Ovary (tissue), 9 donors: ENCODE results near the gene IMMP2L. TPM values are rescaled to one million over a fixed set of nuclear protein-coding genes. Genes with fewer than 3 reads are reported as not detected.

ENCODE experiments used
- DNase-seq, 5 donors: peaks; one replicate each; pipeline ENCODE4 v3.0.0-alpha.2; 2019 to 2020
- H3K27ac ChIP-seq, 2 donors: fragments of 200-600 bp; one replicate each; pipeline versions ENCODE4 v1.5.1 to v1.8.0; 2019 to 2022
- H3K27me3 ChIP-seq: fragments of 200-600 bp; one replicate; pipeline ENCODE4 v1.8.0; 2022
- H3K36me3 ChIP-seq: fragments of 200-600 bp; sonication (generic); one replicate; pipeline ENCODE4 v1.5.1; 2019
- H3K4me1 ChIP-seq: one replicate; pipeline ENCODE4 v1.8.1; 2013; ENCODE audit warnings: mild to moderate bottlenecking, moderate library complexity; ENCODE audit not compliant: insufficient read depth
- H3K4me3 ChIP-seq: fragments of 200-600 bp; sonication (generic); one replicate; pipeline ENCODE4 v1.5.1; 2017
- H3K9me3 ChIP-seq, 2 donors: fragments of 200-600 bp in 1 of 2; sonication (generic) in 1 of 2; one replicate each; pipeline versions ENCODE4 v1.5.1 to v1.8.1; 2013 to 2019; ENCODE audit warnings: mild to moderate bottlenecking in 1 of 2, moderate library complexity in 1 of 2
- EP300 ChIP-seq: sonication (generic); formaldehyde crosslinking; IDR thresholded peaks from one replicate; pipeline ENCODE4 v1.6.1; 2017; ENCODE audit warnings: antibody characterized with exemption
- POLR2A ChIP-seq: fragments of 450-650 bp; IDR thresholded peaks from one replicate; pipeline ENCODE4 v1.6.1; 2017; ENCODE audit warnings: antibody characterized with exemption, mild to moderate bottlenecking, moderate library complexity
- WGBS, 3 donors: extraction: QIAGEN DNeasy Blood & Tissue Kit in 1 of 3; methylation state at CpG; one replicate each; pipeline versions ENCODE4 v1.1.5 to v1.1.7; 2013 to 2017; 5-methylcytosine and 5-hydroxymethylcytosine counted together
- intact Hi-C, 4 donors: fragments of 100-400 bp; cut with DNase I; formaldehyde crosslinking; loops; one replicate each; pipeline versions ENCODE4 v1.11.0 to v1.15.1; 2022 to 2023
- polyA plus RNA-seq, 2 donors: library from polyadenylated mRNA; stranded (reverse); fragments of 200-250 nt in 1 of 2; fragments of 350-450 nt in 1 of 2; fragmentation: Illumina TruSeq in 1 of 2; extraction: RNeasy Lipid Tissue Mini Kit (QIAGEN cat#74804) in 1 of 2; gene quantifications; one replicate each; pipeline ENCODE4 v1.2.3, GENCODE V29; 2013 to 2014
- total RNA-seq, 7 donors: library from RNA; depleted of rRNA in 2 of 7; stranded (reverse); fragments of >200 nt in 2 of 7; fragmentation: NEBNext Ultra II Directional in 3 of 7; extraction: Animal tissue kit (Norgen Biotek cat#: 25700) in 3 of 7; gene quantifications; one replicate each; pipeline versions ENCODE4 v1.1.0 to v1.2.4, GENCODE V29; 2016 to 2023
- TF ChIP-seq, protein P1 (sequence below), 3 donors: fragments of 450-650 bp in 2 of 3; fragments of 200-600 bp in 1 of 3; IDR thresholded peaks; one replicate each; pipeline versions ENCODE4 v1.5.1 to v1.8.0; 2016 to 2022; ENCODE audit warnings: antibody characterized with exemption in 3 of 3, mild to moderate bottlenecking in 1 of 3
- donor health status: DM: no; HTN: no; CAD: no; lungs with moderate emphysema.
- donor health status: DM: no; HTN: no; CAD: no.
- donor health status: Bipolar disorder and iron deficiency.
- donor health status: DM: yes; HTN: yes; CAD: no.
- donor health status: DM: no; HTN: no; CAD: no.
- donor health status: DM: yes; HTN: yes; CAD: no.

Gene IMMP2L
- total and polyA plus RNA-seq, 9 donors = 19.5 to 36.9 (median 29.9) TPM

DNA sequence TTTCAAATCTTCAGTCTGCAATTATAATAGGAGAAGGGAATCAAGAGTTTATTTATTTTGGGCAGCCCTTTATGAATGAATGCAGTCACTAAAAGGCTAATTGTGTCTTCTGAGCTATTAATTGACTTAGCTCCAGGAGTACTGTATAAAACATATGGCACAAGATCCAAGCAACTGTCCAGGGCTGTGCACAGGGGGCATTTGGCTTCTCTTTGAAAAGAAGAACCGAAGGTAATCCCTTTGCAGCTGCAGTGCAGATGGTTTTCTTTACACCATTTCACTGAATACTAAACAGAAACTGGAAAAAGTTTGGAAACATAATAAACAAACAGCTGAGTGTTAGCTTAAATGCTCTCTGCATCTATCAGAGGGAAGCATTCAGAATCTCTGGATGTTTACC lies 753.9 kb downstream of the IMMP2L start:
- Histone ChIP-seq H3K4me3 (no peak overlapping the region), H3K9me3 (no peaks in the 10 kb centered on the region), H3K27me3 (no peaks in the 10 kb centered on the region), H3K27ac (no peak overlapping the region), H3K4me1 (no peaks in the 10 kb centered on the region), H3K36me3 (no peaks in the 10 kb centered on the region)
- WGBS, 3 donors = 22 to 25% (median 24%) methylated on average over 1 of the region's 1 CpG
- DNase-seq = no peak
- intact Hi-C loops = no loop called here
- TF ChIP-seq, protein P1, sequence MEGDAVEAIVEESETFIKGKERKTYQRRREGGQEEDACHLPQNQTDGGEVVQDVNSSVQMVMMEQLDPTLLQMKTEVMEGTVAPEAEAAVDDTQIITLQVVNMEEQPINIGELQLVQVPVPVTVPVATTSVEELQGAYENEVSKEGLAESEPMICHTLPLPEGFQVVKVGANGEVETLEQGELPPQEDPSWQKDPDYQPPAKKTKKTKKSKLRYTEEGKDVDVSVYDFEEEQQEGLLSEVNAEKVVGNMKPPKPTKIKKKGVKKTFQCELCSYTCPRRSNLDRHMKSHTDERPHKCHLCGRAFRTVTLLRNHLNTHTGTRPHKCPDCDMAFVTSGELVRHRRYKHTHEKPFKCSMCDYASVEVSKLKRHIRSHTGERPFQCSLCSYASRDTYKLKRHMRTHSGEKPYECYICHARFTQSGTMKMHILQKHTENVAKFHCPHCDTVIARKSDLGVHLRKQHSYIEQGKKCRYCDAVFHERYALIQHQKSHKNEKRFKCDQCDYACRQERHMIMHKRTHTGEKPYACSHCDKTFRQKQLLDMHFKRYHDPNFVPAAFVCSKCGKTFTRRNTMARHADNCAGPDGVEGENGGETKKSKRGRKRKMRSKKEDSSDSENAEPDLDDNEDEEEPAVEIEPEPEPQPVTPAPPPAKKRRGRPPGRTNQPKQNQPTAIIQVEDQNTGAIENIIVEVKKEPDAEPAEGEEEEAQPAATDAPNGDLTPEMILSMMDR (IDR thresholded peaks at IDR 0.05) = no peak
- TF ChIP-seq POLR2A = no peak
- no peak for TF ChIP-seq EP300

DNA sequence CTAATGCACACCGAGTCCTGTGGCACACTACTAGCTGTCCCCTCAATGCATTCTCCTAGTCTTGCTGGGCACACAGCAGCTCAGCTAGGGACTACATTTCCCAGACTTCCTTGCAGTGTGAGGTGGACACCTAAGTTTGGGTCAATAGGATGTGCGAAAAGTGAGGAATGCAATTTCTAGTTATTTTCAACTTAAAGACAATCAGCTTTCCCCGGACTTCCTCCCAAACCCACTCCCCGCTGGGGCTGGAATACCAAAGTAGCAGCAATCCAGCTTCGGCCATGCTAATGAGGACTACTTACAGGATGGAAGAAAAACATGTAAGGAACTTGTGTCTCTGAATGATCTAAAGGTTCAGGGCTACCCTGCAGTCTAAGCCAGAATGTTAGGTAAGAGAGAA lies 757.8 kb downstream of the IMMP2L start:
- no peak for DNase-seq
- no peaks in the 10 kb centered on the region for H3K9me3 ChIP-seq
- TF ChIP-seq POLR2A = no peak
- no peak for TF ChIP-seq EP300
- TF ChIP-seq, protein P1 (IDR thresholded peaks at IDR 0.05) = no peak
- 90 to 94% (median 93%) methylated on average over 5 of the region's 5 CpGs for WGBS, 3 donors
- no peak overlapping the region for H3K27ac ChIP-seq
- H3K4me3 ChIP-seq = no peak overlapping the region
- no peaks in the 10 kb centered on the region for H3K27me3 ChIP-seq
- H3K36me3 ChIP-seq = no peaks in the 10 kb centered on the region
- intact Hi-C loops = no loop called here
- H3K4me1 ChIP-seq = no peaks in the 10 kb centered on the region

DNA sequence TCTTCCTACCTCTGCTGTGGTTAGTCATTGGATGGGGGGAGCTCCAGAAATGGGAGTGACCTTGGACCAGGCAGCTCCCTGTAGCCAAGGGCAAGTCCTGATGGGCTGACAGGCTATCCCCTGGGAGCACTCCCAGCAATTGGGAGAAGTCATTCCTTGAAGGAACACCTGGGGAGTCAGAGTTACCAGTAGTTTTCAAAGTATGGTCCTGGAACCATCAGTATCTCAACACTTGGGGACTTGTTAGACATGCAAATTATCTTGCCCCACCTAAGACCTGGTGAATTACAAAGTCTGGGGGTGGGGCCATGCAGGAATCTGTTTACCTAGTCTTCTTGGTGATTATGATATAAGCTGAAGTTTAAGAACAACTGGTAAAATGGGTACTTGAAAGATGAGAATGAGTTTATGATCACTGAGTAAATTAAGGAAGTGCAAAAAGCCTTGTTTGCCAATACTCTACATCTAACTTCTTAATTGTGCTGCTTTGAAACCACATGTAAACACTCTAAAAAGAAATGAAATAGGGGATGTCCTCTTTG lies 758.6 kb downstream of the IMMP2L start:
- intact Hi-C loops = no loop called here
- Histone ChIP-seq H3K27ac (no peak overlapping the region), H3K4me1 (no peaks in the 10 kb centered on the region), H3K36me3 (no peaks in the 10 kb centered on the region), H3K27me3 (no peaks in the 10 kb centered on the region), H3K9me3 (no peaks in the 10 kb centered on the region), H3K4me3 (no peak overlapping the region)
- DNase-seq = no peak
- TF ChIP-seq POLR2A = no peak

DNA sequence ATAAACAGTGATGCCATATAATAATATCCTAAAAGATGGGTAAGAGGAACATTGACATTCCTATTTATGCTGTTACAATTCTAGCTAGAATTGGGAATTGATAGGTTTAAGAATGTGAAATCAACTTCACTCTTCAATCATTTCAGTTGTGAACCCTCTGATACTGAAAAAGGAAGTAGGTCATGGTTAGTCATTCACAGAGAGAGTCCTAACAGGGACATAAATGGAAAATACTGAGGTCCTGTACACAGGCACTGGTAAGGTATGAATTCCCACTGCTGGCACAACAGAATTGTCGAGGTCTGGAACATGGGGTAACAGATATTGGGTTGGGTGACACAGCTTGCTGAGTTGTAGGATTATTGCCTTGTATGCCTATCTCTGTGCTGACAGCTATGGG lies 760.8 kb downstream of the IMMP2L start:
- Histone ChIP-seq H3K9me3 (no peaks in the 10 kb centered on the region), H3K36me3 (no peaks in the 10 kb centered on the region), H3K27me3 (no peaks in the 10 kb centered on the region), H3K27ac (no peak overlapping the region), H3K4me1 (no peaks in the 10 kb centered on the region), H3K4me3 (no peak overlapping the region)
- no peak for DNase-seq
- no peak for TF ChIP-seq POLR2A
- TF ChIP-seq, protein P1 (IDR thresholded peaks at IDR 0.05) = no peak
- no peak for TF ChIP-seq EP300
- 53 to 94% (median 93%) methylated on average over 1 of the region's 1 CpG for WGBS, 3 donors
- intact Hi-C loops = no loop called here

DNA sequence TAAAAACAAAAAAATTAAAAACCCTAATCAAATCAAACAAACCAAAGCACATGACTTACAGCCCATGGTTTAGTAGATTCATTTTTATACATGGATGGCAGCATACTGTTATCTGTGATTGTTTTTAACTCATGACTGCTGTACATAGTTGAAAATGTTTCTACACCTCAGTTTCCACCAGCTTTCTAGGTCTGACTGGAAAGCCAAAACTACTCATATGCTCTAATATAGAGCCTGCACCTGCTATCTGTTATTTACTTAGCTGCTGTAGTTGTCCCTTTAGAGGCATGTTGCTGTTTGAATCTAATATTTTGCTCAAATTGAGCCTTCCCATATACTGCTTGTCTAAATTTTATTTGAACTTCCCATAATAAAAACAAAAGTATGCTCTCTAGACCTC lies 761.3 kb downstream of the IMMP2L start:
- Histone ChIP-seq H3K36me3 (no peaks in the 10 kb centered on the region), H3K27ac (no peak overlapping the region), H3K9me3 (no peaks in the 10 kb centered on the region), H3K27me3 (no peaks in the 10 kb centered on the region), H3K4me3 (no peak overlapping the region), H3K4me1 (no peaks in the 10 kb centered on the region)
- TF ChIP-seq, protein P1 (IDR thresholded peaks at IDR 0.05) = no peak
- TF ChIP-seq POLR2A (no peak), EP300 (no peak)
- DNase-seq = no peak
- intact Hi-C loops = no loop called here
